GM21447 (cell line): ENCODE data around the gene NIPAL3.

Experiments used
- ATAC-seq: cut with Tn5 transposase; IDR thresholded peaks from one replicate; pipeline ENCODE4 v1.9.1; 2021; ENCODE audit not compliant: unreplicated experiment

NIPAL3 gene

GRCh38 chr1:24390924-24391782, 24.4 kb upstream of the NIPAL3 start:
- ATAC-seq, result no peak

GRCh38 chr1:24391882-24392603, 23.6 kb upstream of the NIPAL3 start:
- peak; percentile 74 for ATAC-seq

GRCh38 chr1:24392604-24392946, 23.0 kb upstream of the NIPAL3 start:
- ATAC-seq, result no peak

GRCh38 chr1:24392982-24393650, 22.5 kb upstream of the NIPAL3 start:
- ATAC-seq, result no peak

GRCh38 chr1:24393892-24394291, 21.7 kb upstream of the NIPAL3 start:
- ATAC-seq, result no peak

- ATAC-seq, result no peak
Measured at GRCh38 chr1:24400065-24400464, 15.5 kb upstream of the NIPAL3 start.

GRCh38 chr1:24403806-24404205, 11.8 kb upstream of the NIPAL3 start:
- ATAC-seq, result no peak

- no peak for ATAC-seq
Measured at GRCh38 chr1:24406788-24407187, 8.8 kb upstream of the NIPAL3 start.

GRCh38 chr1:24409535-24409934, 6.1 kb upstream of the NIPAL3 start:
- ATAC-seq, result no peak

- no peak for ATAC-seq
Measured at GRCh38 chr1:24410750-24411149, 4.9 kb upstream of the NIPAL3 start.

- ATAC-seq, result no peak
Measured at GRCh38 chr1:24411963-24412362, 3.6 kb upstream of the NIPAL3 start.

- no peak for ATAC-seq
Measured at GRCh38 chr1:24412408-24412807, 3.2 kb upstream of the NIPAL3 start.

- ATAC-seq, result no peak
Measured at GRCh38 chr1:24413350-24414163, 2.0 kb upstream of the NIPAL3 start, which contains the start of gene STPG1. TSS of gene STPG1 (minus strand) at chr1:24413782. CDS start at chr1:24401388, 12,394 bp downstream.

- ATAC-seq, result no peak
Measured at GRCh38 chr1:24414775-24415333, 748 bp upstream of the NIPAL3 start.

- peak; percentile 14 for ATAC-seq
Measured at GRCh38 chr1:24415910-24416665, 486 bp downstream of the NIPAL3 start.

- no peak for ATAC-seq
Measured at GRCh38 chr1:24416666-24417391, 1.2 kb downstream of the NIPAL3 start.

GRCh38 chr1:24417681-24418080, 2.1 kb downstream of the NIPAL3 start:
- no peak for ATAC-seq

- no peak for ATAC-seq
Measured at GRCh38 chr1:24418898-24419628, 3.5 kb downstream of the NIPAL3 start.
